Mammary epithelial cell (primary cell): Measurements from ENCODE around the gene PPP1R16B.

Experiments used
- EZH2 ChIP-seq: IDR thresholded peaks from 2 replicates; pipeline ENCODE4 v1.6.1; 2012; ENCODE audit warnings: low read length, inconsistent platforms, borderline replicate concordance
- TF ChIP-seq, protein P1 (sequence below), 2 donors: IDR thresholded peaks in 1 of 2; conservative IDR thresholded peaks in 1 of 2; 2 replicates each; pipeline ENCODE4 v1.5.1; 2011 to 2012; ENCODE audit warnings: inconsistent platforms in 2 of 2, low read length in 2 of 2, mild to moderate bottlenecking in 2 of 2, control low read depth in 1 of 2, low read depth in 1 of 2; ENCODE audit not compliant: insufficient read depth in 1 of 2; ENCODE audit errors: extremely low read depth in 1 of 2

DNA sequence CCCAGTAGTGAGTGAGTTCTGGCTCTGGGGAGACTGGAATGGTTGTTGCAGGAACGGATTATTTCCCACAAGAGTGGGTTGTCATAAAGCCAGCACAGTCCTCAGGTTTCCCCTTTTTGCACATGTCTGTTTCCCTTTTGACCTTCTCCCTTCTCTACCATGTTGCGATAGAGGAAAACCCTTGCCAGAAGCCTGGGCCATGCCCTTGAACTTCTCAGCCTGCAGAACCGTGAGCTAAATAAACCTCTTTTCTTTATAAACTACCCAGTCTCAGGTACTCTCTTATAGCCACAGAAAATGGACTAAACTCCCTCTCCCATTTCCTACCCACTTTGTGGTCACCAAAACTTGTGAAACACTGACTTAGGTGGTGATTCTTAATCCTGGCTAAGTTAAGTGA, 7.2 kb upstream of the PPP1R16B start:
- TF ChIP-seq, protein P1, sequence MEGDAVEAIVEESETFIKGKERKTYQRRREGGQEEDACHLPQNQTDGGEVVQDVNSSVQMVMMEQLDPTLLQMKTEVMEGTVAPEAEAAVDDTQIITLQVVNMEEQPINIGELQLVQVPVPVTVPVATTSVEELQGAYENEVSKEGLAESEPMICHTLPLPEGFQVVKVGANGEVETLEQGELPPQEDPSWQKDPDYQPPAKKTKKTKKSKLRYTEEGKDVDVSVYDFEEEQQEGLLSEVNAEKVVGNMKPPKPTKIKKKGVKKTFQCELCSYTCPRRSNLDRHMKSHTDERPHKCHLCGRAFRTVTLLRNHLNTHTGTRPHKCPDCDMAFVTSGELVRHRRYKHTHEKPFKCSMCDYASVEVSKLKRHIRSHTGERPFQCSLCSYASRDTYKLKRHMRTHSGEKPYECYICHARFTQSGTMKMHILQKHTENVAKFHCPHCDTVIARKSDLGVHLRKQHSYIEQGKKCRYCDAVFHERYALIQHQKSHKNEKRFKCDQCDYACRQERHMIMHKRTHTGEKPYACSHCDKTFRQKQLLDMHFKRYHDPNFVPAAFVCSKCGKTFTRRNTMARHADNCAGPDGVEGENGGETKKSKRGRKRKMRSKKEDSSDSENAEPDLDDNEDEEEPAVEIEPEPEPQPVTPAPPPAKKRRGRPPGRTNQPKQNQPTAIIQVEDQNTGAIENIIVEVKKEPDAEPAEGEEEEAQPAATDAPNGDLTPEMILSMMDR (conservative IDR thresholded peaks at IDR 0.05 in 1 of 2, IDR thresholded peaks at IDR 0.05 in 1 of 2; ENCODE audit: extremely low read depth in 1 of 2, insufficient read depth in 1 of 2, low read depth in 1 of 2, low read length in 2 of 2), result no peak
- no peak for TF ChIP-seq EZH2
